Neuronal stem cell (in vitro differentiated cells): ENCODE results near the gene SEBOX.

Experiments used
- DNase-seq: peaks from one replicate; pipeline ENCODE4 v3.0.0-alpha.2; 2013; ENCODE audit warnings: low spot score
- H2AFZ ChIP-seq: one replicate; pipeline ENCODE4 v1.6.1; 2013; ENCODE audit warnings: mild to moderate bottlenecking, low read length, inconsistent platforms
- H2AK5ac ChIP-seq: 2 replicates; pipeline ENCODE4 v1.6.1; 2013; ENCODE audit warnings: low read depth, mild to moderate bottlenecking, inconsistent platforms, low read length, moderate library complexity, mixed read lengths
- H2BK120ac ChIP-seq: 2 replicates; pipeline ENCODE4 v1.6.1; 2013; ENCODE audit warnings: low read depth, mild to moderate bottlenecking, inconsistent platforms, low read length, moderate library complexity, mixed read lengths
- H2BK12ac ChIP-seq: one replicate; pipeline ENCODE4 v1.6.1; 2013; ENCODE audit warnings: low read length, inconsistent platforms
- H2BK15ac ChIP-seq: 2 replicates; pipeline ENCODE4 v1.6.1; 2013; ENCODE audit warnings: mild to moderate bottlenecking, low read length, inconsistent platforms, mixed read lengths
- H2BK5ac ChIP-seq: one replicate; pipeline ENCODE4 v1.6.1; 2013; ENCODE audit warnings: inconsistent platforms, mild to moderate bottlenecking, low read length, moderate library complexity
- H3K14ac ChIP-seq: one replicate; pipeline ENCODE4 v1.6.1; 2013; ENCODE audit warnings: low read length, inconsistent platforms
- H3K18ac ChIP-seq: 2 replicates; pipeline ENCODE4 v1.6.1; 2013; ENCODE audit warnings: low read length, inconsistent platforms
- H3K23ac ChIP-seq: 2 replicates; pipeline ENCODE4 v1.6.1; 2013; ENCODE audit warnings: low read depth, mild to moderate bottlenecking, mixed read lengths, low read length, inconsistent platforms; ENCODE audit not compliant: poor library complexity
- H3K27ac ChIP-seq: replicated peaks from 3 replicates; pipeline ENCODE4 v1.5.1; 2013; ENCODE audit warnings: low read length, inconsistent platforms
- H3K27me3 ChIP-seq, 3 experiments: 2 replicates each; pipeline ENCODE4 v1.6.1; 2013; ENCODE audit warnings: low read length in 3 of 3, mild to moderate bottlenecking in 2 of 3, inconsistent platforms in 1 of 3, low read depth in 1 of 3, mixed read lengths in 1 of 3, moderate library complexity in 1 of 3; ENCODE audit not compliant: control insufficient read depth in 3 of 3, insufficient read depth in 3 of 3
- H3K36me3 ChIP-seq, 2 donors: replicated peaks in 1 of 2; 2 replicates each; pipeline ENCODE4 v1.6.1; 2013; ENCODE audit warnings: low read length in 2 of 2; ENCODE audit not compliant: control insufficient read depth in 2 of 2, insufficient read depth in 2 of 2
- H3K4ac ChIP-seq: 2 replicates; pipeline ENCODE4 v1.6.1; 2013; ENCODE audit warnings: inconsistent platforms, mild to moderate bottlenecking, low read length, moderate library complexity
- H3K4me1 ChIP-seq, 2 donors: 1 replicate in 1 of 2; 2 replicates in 1 of 2; pipeline ENCODE4 v1.6.1; 2013; ENCODE audit warnings: low read length in 2 of 2, low read depth in 1 of 2; ENCODE audit not compliant: control insufficient read depth in 2 of 2, insufficient read depth in 1 of 2
- H3K4me2 ChIP-seq: one replicate; pipeline ENCODE4 v1.6.1; 2013; ENCODE audit warnings: mild to moderate bottlenecking, low read length, inconsistent platforms; ENCODE audit not compliant: insufficient read depth, poor library complexity, severe bottlenecking
- H3K4me3 ChIP-seq, 2 donors: 2 replicates each; pipeline ENCODE4 v1.5.1; 2013; ENCODE audit warnings: low read length in 2 of 2, mild to moderate bottlenecking in 2 of 2, inconsistent platforms in 1 of 2, moderate library complexity in 1 of 2
- H3K79me1 ChIP-seq: one replicate; pipeline ENCODE4 v1.6.1; 2013; ENCODE audit warnings: low read depth, mild to moderate bottlenecking, inconsistent platforms, low read length, moderate library complexity
- H3K9ac ChIP-seq: one replicate; pipeline ENCODE4 v1.6.1; 2013; ENCODE audit warnings: mild to moderate bottlenecking, low read depth, low read length, inconsistent platforms; ENCODE audit not compliant: poor library complexity
- H3K9me3 ChIP-seq, 2 donors: replicated peaks in 1 of 2; 2 replicates each; pipeline versions ENCODE3 to v1.6.1; 2013; ENCODE audit warnings: low read length in 2 of 2, mild to moderate bottlenecking in 2 of 2, inconsistent platforms in 1 of 2, low read depth in 1 of 2, mixed read lengths in 1 of 2, moderate library complexity in 1 of 2; ENCODE audit not compliant: control insufficient read depth in 2 of 2, insufficient read depth in 1 of 2
- H4K8ac ChIP-seq: one replicate; pipeline ENCODE4 v1.6.1; 2013; ENCODE audit warnings: low read depth, mild to moderate bottlenecking, inconsistent platforms, low read length, moderate library complexity
- H4K91ac ChIP-seq: one replicate; pipeline ENCODE4 v1.6.1; 2013; ENCODE audit warnings: low read length, low read depth, mild to moderate bottlenecking, inconsistent platforms; ENCODE audit not compliant: poor library complexity
- WGBS, 2 donors: extraction: QIAGEN DNeasy Blood & Tissue Kit; methylation state at CpG; one replicate each; pipeline ENCODE4 v1.1.7; 2013; ENCODE audit warnings: missing lambda C conversion rate in 2 of 2, mixed read lengths in 1 of 2; ENCODE audit not compliant: insufficient read length in 2 of 2, insufficient replicate concordance in 1 of 2; ENCODE audit errors: extremely low coverage in 2 of 2; 5-methylcytosine and 5-hydroxymethylcytosine counted together

Gene SEBOX

GRCh38 chr17:28334666-28335200, 30.3 kb downstream of the SEBOX start:
- H2BK15ac ChIP-seq: no peak overlapping the region
- no peak for DNase-seq
- no peak overlapping the region for H3K27ac ChIP-seq

GRCh38 chr17:28334171-28334570, 30.8 kb downstream of the SEBOX start:
- Histone ChIP-seq H3K4me1 (peaks cover 8 to 12% of the 10 kb centered on the region in 2 donors), H3K9me3 (no peaks in the 10 kb centered on the region)
- WGBS, 2 donors: no CpG with 5 or more reads among the region's 6 CpGs

More at GRCh38 chr17:28334666-28335200, 30.3 kb downstream of the SEBOX start:
- Histone ChIP-seq H3K4me3 (peak overlapping the region; percentile 75 to 89), H3K36me3 (peaks cover 7 to 28% of the 10 kb centered on the region in 2 donors), H3K27me3 (no peaks in the 10 kb centered on the region), H2BK120ac (no peak overlapping the region), H2AFZ (peak overlapping the region; percentile 91), H3K4me1 (peaks cover 8 to 10% of the 10 kb centered on the region in 2 donors), H3K4me2 (peak overlapping the region; percentile 74), H2BK5ac (no peak overlapping the region), H3K4ac (no peak overlapping the region), H3K14ac (no peak overlapping the region), H3K79me1 (peaks cover 7% of the 10 kb centered on the region), H2AK5ac (no peak overlapping the region), H3K18ac (peak overlapping the region; percentile 79), H4K91ac (no peak overlapping the region), H4K8ac (no peak overlapping the region), H3K9me3 (no peaks in the 10 kb centered on the region), H3K23ac (no peak overlapping the region), H3K9ac (peak overlapping the region; percentile 87), H2BK12ac (no peak overlapping the region)
- no CpG with 5 or more reads among the region's 18 CpGs for WGBS, 2 donors

GRCh38 chr17:28333083-28333746, 31.8 kb downstream of the SEBOX start:
- DNase-seq: no peak
- no peak overlapping the region for H3K14ac ChIP-seq
- peaks cover 10 to 32% of the 10 kb centered on the region in 2 donors for H3K36me3 ChIP-seq
- H4K91ac ChIP-seq: no peak overlapping the region
- no CpG with 5 or more reads among the region's 1 CpG for WGBS, 2 donors
- H3K9ac ChIP-seq: no peak overlapping the region
- H2BK120ac ChIP-seq: no peak overlapping the region
- no peak overlapping the region for H2AK5ac ChIP-seq
- H2BK15ac ChIP-seq: no peak overlapping the region
- no peaks in the 10 kb centered on the region for H3K9me3 ChIP-seq
- H3K18ac ChIP-seq: no peak overlapping the region
- H2AFZ ChIP-seq: no peak overlapping the region
- H3K79me1 ChIP-seq: peaks cover 5% of the 10 kb centered on the region
- H3K23ac ChIP-seq: no peak overlapping the region
- H3K4ac ChIP-seq: no peak overlapping the region
- no peak overlapping the region for H3K4me2 ChIP-seq
- H3K4me1 ChIP-seq: peaks cover 9 to 13% of the 10 kb centered on the region in 2 donors
- no peak overlapping the region for H3K4me3 ChIP-seq
- H3K27ac ChIP-seq: no peak overlapping the region
- H2BK12ac ChIP-seq: no peak overlapping the region
- H4K8ac ChIP-seq: no peak overlapping the region
- no peak overlapping the region for H2BK5ac ChIP-seq
- H3K27me3 ChIP-seq: no peaks in the 10 kb centered on the region

More at GRCh38 chr17:28334171-28334570, 30.8 kb downstream of the SEBOX start:
- Histone ChIP-seq H2AK5ac (no peak overlapping the region), H4K8ac (no peak overlapping the region), H4K91ac (no peak overlapping the region), H2BK12ac (no peak overlapping the region), H2BK15ac (no peak overlapping the region), H2AFZ (no peak overlapping the region), H2BK5ac (no peak overlapping the region), H3K18ac (no peak overlapping the region), H3K23ac (no peak overlapping the region), H3K4ac (no peak overlapping the region), H2BK120ac (no peak overlapping the region), H3K27me3 (no peaks in the 10 kb centered on the region), H3K27ac (no peak overlapping the region), H3K36me3 (peaks cover 10 to 28% of the 10 kb centered on the region in 2 donors), H3K9ac (no peak overlapping the region), H3K4me2 (peak overlapping the region; percentile 74), H3K14ac (no peak overlapping the region), H3K79me1 (peaks cover 7% of the 10 kb centered on the region), H3K4me3 (peak overlapping the region in 1 of 2 donors; percentile 75)
- DNase-seq: no peak

GRCh38 chr17:28331891-28332420, 33.0 kb downstream of the SEBOX start:
- Histone ChIP-seq H2BK12ac (no peak overlapping the region), H3K27ac (no peak overlapping the region)
- DNase-seq: no peak

More at GRCh38 chr17:28331891-28332420, 33.0 kb downstream of the SEBOX start:
- H3K27me3 ChIP-seq: no peaks in the 10 kb centered on the region
- H2AK5ac ChIP-seq: no peak overlapping the region
- H3K18ac ChIP-seq: no peak overlapping the region
- no peak overlapping the region for H2AFZ ChIP-seq
- H3K9me3 ChIP-seq: no peaks in the 10 kb centered on the region
- no peak overlapping the region for H3K23ac ChIP-seq
- no CpG with 5 or more reads among the region's 6 CpGs for WGBS, 2 donors
- no peak overlapping the region for H4K91ac ChIP-seq
- H3K14ac ChIP-seq: no peak overlapping the region
- no peak overlapping the region for H3K4me2 ChIP-seq
- H3K4ac ChIP-seq: no peak overlapping the region
- peaks cover 5% of the 10 kb centered on the region for H3K79me1 ChIP-seq
- no peak overlapping the region for H4K8ac ChIP-seq
- H2BK5ac ChIP-seq: no peak overlapping the region
- H3K9ac ChIP-seq: no peak overlapping the region
- H3K36me3 ChIP-seq: peaks cover 17 to 43% of the 10 kb centered on the region in 2 donors
- no peak overlapping the region for H2BK15ac ChIP-seq
- H3K4me3 ChIP-seq: no peak overlapping the region
- no peak overlapping the region for H2BK120ac ChIP-seq
- H3K4me1 ChIP-seq: peaks cover 16 to 17% of the 10 kb centered on the region in 2 donors
